ENCODE measurements around the gene TCF4. TPM values are rescaled to one million over a fixed set of nuclear protein-coding genes. Genes with fewer than 3 reads are reported as not detected.

The TCF4 gene
- total RNA-seq, 1 experiment from 2014 or later = 0.42 TPM

DNA sequence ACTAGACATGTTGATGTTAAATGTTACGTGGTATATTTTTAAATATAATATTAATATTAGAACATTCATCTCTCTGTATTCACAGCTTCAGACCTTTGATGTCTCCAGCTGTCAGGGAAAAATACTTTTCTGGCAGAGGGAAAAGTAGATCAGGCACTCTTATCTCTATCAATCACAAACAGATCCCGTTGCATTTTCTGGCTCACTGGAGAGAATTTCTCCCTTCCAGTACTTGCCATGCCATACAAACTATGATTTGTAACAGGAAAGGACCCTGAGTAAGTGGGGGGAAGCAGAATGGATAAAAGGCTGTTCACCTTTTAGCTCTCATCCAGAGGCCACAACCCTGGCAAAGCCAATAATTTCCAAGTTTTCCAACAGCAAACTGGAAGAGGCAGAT, 158.0 kb downstream of the TCF4 start:
- H3K9me2 ChIP-seq (ENCODE audit: insufficient read depth) = no peaks in the 10 kb centered on the region
- H3K27ac ChIP-seq (ENCODE audit: low read depth, low read length) = no peak overlapping the region
- no peaks in the 10 kb centered on the region for H3K4me1 ChIP-seq (ENCODE audit: control insufficient read depth in 1 of 2, insufficient read depth in 2 of 2, low read length in 2 of 2)
- BruUV-seq (replicated peaks) = no TSS peak
- no peak overlapping the region for H3K4me2 ChIP-seq (ENCODE audit: low read length)
- POLR2A ChIA-PET = interaction anchor here (0.7 kb wide), 1 partner anchor 132 kb away, joined by 4 read pairs; no protein-coding TSS in a partner anchor
- H3K27me3 ChIP-seq (ENCODE audit: insufficient read depth, low read length) = no peaks in the 10 kb centered on the region
- no peak overlapping the region for H3K4me3 ChIP-seq (replicated peaks in 1 of 2; ENCODE audit: low read depth in 1 of 2, low read length in 2 of 2)
- no peaks in the 10 kb centered on the region for H3K79me2 ChIP-seq (ENCODE audit: insufficient read depth, low read length)
- H2AFZ ChIP-seq (ENCODE audit: low read depth, low read length, poor library complexity, severe bottlenecking) = no peak overlapping the region
- ATAC-seq (no peak), DNase-seq (ENCODE audit: low read depth, low spot score) (no peak)
- no peak overlapping the region for H3K9ac ChIP-seq (ENCODE audit: low read length)
- no peaks in the 10 kb centered on the region for H4K20me1 ChIP-seq (ENCODE audit: insufficient read depth)
- no peak for TF ChIP-seq JUND (IDR thresholded peaks at IDR 0.05)
- no peak for TF ChIP-seq SIN3A (IDR thresholded peaks at IDR 0.05; ENCODE audit: low read depth)
- TF ChIP-seq POLR2AphosphoS5 (IDR thresholded peaks at IDR 0.05; ENCODE audit: low read depth, low read length) = no peak
- no peak for TF ChIP-seq ZNF274 (IDR thresholded peaks at IDR 0.05; ENCODE audit: low read depth, low read length)
- TF ChIP-seq TCF7L2 (IDR thresholded peaks at IDR 0.05; ENCODE audit: borderline replicate concordance, extremely low read depth, insufficient read depth, insufficient read length) = no peak
- TF ChIP-seq CEBPB (IDR thresholded peaks at IDR 0.05; ENCODE audit: low read depth) = no peak
- no peak for TF ChIP-seq POLR2A (IDR thresholded peaks at IDR 0.05; ENCODE audit: borderline replicate concordance, extremely low read depth, insufficient read depth, insufficient read length)
- no peak for TF ChIP-seq ELF1 (IDR thresholded peaks at IDR 0.05; ENCODE audit: borderline replicate concordance, low read depth)
- no peak for TF ChIP-seq SP1 (IDR thresholded peaks at IDR 0.05; ENCODE audit: low read depth)
- H3K9me3 ChIP-seq (ENCODE audit: control insufficient read depth in 1 of 2, insufficient read depth in 1 of 2, low read depth in 1 of 2, low read length in 2 of 2) = no peaks in the 10 kb centered on the region; a peak in 1 of 4 replicates
- CTCF ChIA-PET = no interaction called here
- RAD21 ChIA-PET (ENCODE audit: low non-redundant PET in 1 of 2, low total read pairs in 2 of 2, uncharacterized antibody in 2 of 2, unreplicated experiment in 2 of 2) = no interaction called here
- intact Hi-C loops (cut with micrococcal nuclease) = no loop called here
- no peaks in the 10 kb centered on the region for H3K36me3 ChIP-seq (ENCODE audit: control insufficient read depth in 1 of 2, insufficient read depth in 2 of 2, low read length in 2 of 2)

DNA sequence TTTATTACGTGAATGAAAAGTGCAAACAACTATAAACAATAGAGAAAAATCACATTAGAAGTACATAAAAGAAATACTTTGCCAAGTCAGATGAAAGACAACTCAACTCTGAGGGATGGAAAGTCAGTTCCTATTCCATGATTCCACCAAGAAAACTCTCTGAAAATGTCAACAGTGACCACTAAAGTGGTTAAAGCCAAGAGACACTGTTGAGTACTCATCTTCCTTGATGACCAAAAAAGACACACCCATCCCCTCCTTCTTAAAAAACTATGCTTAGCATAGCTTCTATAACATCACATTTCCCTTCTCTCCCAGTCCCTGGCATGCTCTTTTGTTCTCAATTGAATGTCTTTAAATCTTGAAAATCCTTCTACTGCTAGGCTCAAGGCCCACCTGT, 160.0 kb downstream of the TCF4 start:
- Histone ChIP-seq H3K36me3 (ENCODE audit: control insufficient read depth in 1 of 2, insufficient read depth in 2 of 2, low read length in 2 of 2) (no peaks in the 10 kb centered on the region), H3K27me3 (ENCODE audit: insufficient read depth, low read length) (no peaks in the 10 kb centered on the region), H3K9me3 (ENCODE audit: control insufficient read depth in 1 of 2, insufficient read depth in 1 of 2, low read depth in 1 of 2, low read length in 2 of 2) (no peaks in the 10 kb centered on the region), H3K9ac (ENCODE audit: low read length) (no peak overlapping the region), H2AFZ (ENCODE audit: low read depth, low read length, poor library complexity, severe bottlenecking) (no peak overlapping the region), H3K4me2 (ENCODE audit: low read length) (no peak overlapping the region), H3K27ac (ENCODE audit: low read depth, low read length) (no peak overlapping the region), H3K4me1 (ENCODE audit: control insufficient read depth in 1 of 2, insufficient read depth in 2 of 2, low read length in 2 of 2) (no peaks in the 10 kb centered on the region), H4K20me1 (ENCODE audit: insufficient read depth) (no peaks in the 10 kb centered on the region), H3K79me2 (ENCODE audit: insufficient read depth, low read length) (no peaks in the 10 kb centered on the region), H3K9me2 (ENCODE audit: insufficient read depth) (no peaks in the 10 kb centered on the region), H3K4me3 (replicated peaks in 1 of 2; ENCODE audit: low read depth in 1 of 2, low read length in 2 of 2) (no peak overlapping the region)
- ATAC-seq (no peak), DNase-seq (ENCODE audit: low read depth, low spot score) (no peak)
- intact Hi-C loops (cut with micrococcal nuclease) = no loop called here
- POLR2A ChIA-PET = no interaction called here
- RAD21 ChIA-PET (ENCODE audit: low non-redundant PET in 1 of 2, low total read pairs in 2 of 2, uncharacterized antibody in 2 of 2, unreplicated experiment in 2 of 2) = no interaction called here
- no TSS peak for BruUV-seq (replicated peaks)
- CTCF ChIA-PET = no interaction called here
- TF ChIP-seq EGR1 (IDR thresholded peaks at IDR 0.05; ENCODE audit: low read depth) = no peak
- TF ChIP-seq POLR2AphosphoS5 (IDR thresholded peaks at IDR 0.05; ENCODE audit: low read depth, low read length) = no peak
- no peak for TF ChIP-seq YY1 (IDR thresholded peaks at IDR 0.05; ENCODE audit: extremely low read depth, insufficient replicate concordance, low read depth, low read length)
- TF ChIP-seq, protein P1, sequence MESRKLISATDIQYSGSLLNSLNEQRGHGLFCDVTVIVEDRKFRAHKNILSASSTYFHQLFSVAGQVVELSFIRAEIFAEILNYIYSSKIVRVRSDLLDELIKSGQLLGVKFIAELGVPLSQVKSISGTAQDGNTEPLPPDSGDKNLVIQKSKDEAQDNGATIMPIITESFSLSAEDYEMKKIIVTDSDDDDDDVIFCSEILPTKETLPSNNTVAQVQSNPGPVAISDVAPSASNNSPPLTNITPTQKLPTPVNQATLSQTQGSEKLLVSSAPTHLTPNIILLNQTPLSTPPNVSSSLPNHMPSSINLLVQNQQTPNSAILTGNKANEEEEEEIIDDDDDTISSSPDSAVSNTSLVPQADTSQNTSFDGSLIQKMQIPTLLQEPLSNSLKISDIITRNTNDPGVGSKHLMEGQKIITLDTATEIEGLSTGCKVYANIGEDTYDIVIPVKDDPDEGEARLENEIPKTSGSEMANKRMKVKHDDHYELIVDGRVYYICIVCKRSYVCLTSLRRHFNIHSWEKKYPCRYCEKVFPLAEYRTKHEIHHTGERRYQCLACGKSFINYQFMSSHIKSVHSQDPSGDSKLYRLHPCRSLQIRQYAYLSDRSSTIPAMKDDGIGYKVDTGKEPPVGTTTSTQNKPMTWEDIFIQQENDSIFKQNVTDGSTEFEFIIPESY (IDR thresholded peaks at IDR 0.05; ENCODE audit: extremely low read depth, insufficient replicate concordance, low read length) = no peak
- no peak for TF ChIP-seq RAD21 (IDR thresholded peaks at IDR 0.05; ENCODE audit: low read depth)
